Loucy (cell line): ENCODE data around the gene NMT1.

Experiments used
- CTCF ChIP-seq: fragments of 200-600 bp; sonication (generic); conservative IDR thresholded peaks from 2 replicates; pipeline ENCODE4 v1.5.1; 2014; ENCODE audit warnings: mild to moderate bottlenecking, antibody characterized with exemption, low read length
- EZH2phosphoT487 ChIP-seq: fragments of 200-600 bp; IDR thresholded peaks from 2 replicates; pipeline ENCODE4 v1.6.1; 2018; ENCODE audit warnings: antibody characterized with exemption, mild to moderate bottlenecking, moderate library complexity, borderline replicate concordance

- TF ChIP-seq CTCF, result no peak
- no peak for TF ChIP-seq EZH2phosphoT487
Observed at GRCh38 chr17:45113424-45113754, 52.3 kb downstream of the NMT1 start.
